ENCODE results near the gene KIF18B. TPM values are rescaled to one million over a fixed set of nuclear protein-coding genes. Genes with fewer than 3 reads are reported as not detected.

Gene KIF18B
- total and polyA plus RNA-seq, 2 of the 13 experiments (the other 11 are each of a cell fraction or from before 2014, with no cell fraction given), result 15.2 to 15.3 TPM

GRCh38 chr17:44981221-44981968 is 33.8 kb upstream of the KIF18B start (continued):
- TF ChIP-seq ZBTB3 (CRISPR knock-in tag; IDR thresholded peaks at IDR 0.05; ENCODE audit: borderline replicate concordance, low read depth), result no peak
- TF ChIP-seq MXD4 (CRISPR knock-in tag; IDR thresholded peaks at IDR 0.05), result no peak
- TF ChIP-seq ZNF33A (CRISPR knock-in tag; IDR thresholded peaks at IDR 0.05; ENCODE audit: borderline replicate concordance), result 0 out of 2 replicates have a peak, but pooled peaks have one; percentile 79
- TF ChIP-seq ZBTB38 (CRISPR knock-in tag; IDR thresholded peaks at IDR 0.05), result no peak
- TF ChIP-seq ZNF143 (CRISPR knock-in tag; IDR thresholded peaks at IDR 0.05), result peak; percentile 35; the same call in 1 of the 2 replicates
- TF ChIP-seq NR2F1 (CRISPR knock-in tag; IDR thresholded peaks at IDR 0.05), result peak; percentile 44 to 76; a peak in 3 of 4 replicates
- peak; percentile 74 for TF ChIP-seq IRF2 (CRISPR knock-in tag; IDR thresholded peaks at IDR 0.05)
- TF ChIP-seq FOXP4 (CRISPR knock-in tag; IDR thresholded peaks at IDR 0.05), result peak; percentile 41; the same call in 1 of the 2 replicates
- no peak for TF ChIP-seq ZBTB49 (CRISPR knock-in tag; IDR thresholded peaks at IDR 0.05; ENCODE audit: borderline replicate concordance)
- TF ChIP-seq YEATS2 (CRISPR knock-in tag; IDR thresholded peaks at IDR 0.05; ENCODE audit: borderline replicate concordance), result peak; percentile 61; the same call in 1 of the 2 replicates
- peak; percentile 78; the same call in 1 of the 2 replicates for TF ChIP-seq PHF21A (CRISPR knock-in tag; IDR thresholded peaks at IDR 0.05)
- no peak for TF ChIP-seq NCOA5 (CRISPR knock-in tag; IDR thresholded peaks at IDR 0.05)
- no peak for TF ChIP-seq ZFP41 (CRISPR knock-in tag; IDR thresholded peaks at IDR 0.05; ENCODE audit: borderline replicate concordance)
- TF ChIP-seq AKNA (CRISPR knock-in tag; IDR thresholded peaks at IDR 0.05; ENCODE audit: borderline replicate concordance), result no peak
- no peak for TF ChIP-seq KDM5B (CRISPR knock-in tag; IDR thresholded peaks at IDR 0.05; ENCODE audit: borderline replicate concordance)
- peak; percentile 20; the same call in 1 of the 2 replicates for TF ChIP-seq ATF7 (IDR thresholded peaks at IDR 0.05)
- TF ChIP-seq ATF7 (CRISPR knock-in tag; IDR thresholded peaks at IDR 0.05), result no peak
